ENCODE data around the gene LAD1. TPM values are rescaled to one million over a fixed set of nuclear protein-coding genes. Genes with fewer than 3 reads are reported as not detected.

The LAD1 gene
- total and polyA plus RNA-seq, 9 of the 15 experiments (the other 6 are each of a cell fraction or from before 2014, with no cell fraction given), result 0.31 TPM; not detected in 8

GRCh38 chr1:201414051-201414738 is 15.1 kb upstream of the LAD1 start:
- CTCF ChIA-PET (ENCODE audit: low intra/inter-chr PET ratio), result no interaction called here
- intact Hi-C loops (cut with micrococcal nuclease) (no loop called here), in situ Hi-C loops (cut with MboI) (no loop called here)
- POLR2A ChIA-PET, result no interaction called here
- Histone ChIP-seq H3K9me3 (replicated peaks; ENCODE audit: control insufficient read depth, insufficient read depth, low read depth, low read length) (no peaks in the 10 kb centered on the region), H3K36me3 (ENCODE audit: control insufficient read depth, insufficient read depth, low read length) (no peaks in the 10 kb centered on the region), H3K4me1 (replicated peaks in 1 of 2; ENCODE audit: control insufficient read depth in 2 of 2, insufficient read depth in 2 of 2, low read length in 2 of 2) (no peaks in the 10 kb centered on the region), H3K4me2 (ENCODE audit: insufficient read depth, low read length) (no peak overlapping the region), H2AFZ (ENCODE audit: low read depth, low read length) (no peak overlapping the region), H3K27ac (ENCODE audit: extremely low read depth, low read depth, low read length) (no peak overlapping the region), H4K20me1 (replicated peaks; ENCODE audit: control insufficient read depth, insufficient read depth, low read length) (peaks cover 16% of the 10 kb centered on the region; the same call in 1 of the 2 replicates), H3K79me2 (ENCODE audit: control insufficient read depth, insufficient read depth, low read length) (no peaks in the 10 kb centered on the region), H3K9ac (ENCODE audit: insufficient read depth in 1 of 2, low read depth in 2 of 2, low read length in 2 of 2) (no peak overlapping the region), H3K9me1 (ENCODE audit: control insufficient read depth, insufficient read depth, low read length) (peaks cover 4% of the 10 kb centered on the region), H3K4me3 (no peak overlapping the region), H3K27me3 (ENCODE audit: control insufficient read depth in 2 of 2, insufficient read depth in 2 of 2, low read length in 2 of 2) (peaks cover 67 to 71% of the 10 kb centered on the region in 2 experiments)
- FAIRE-seq, result no peak
- WGBS (ENCODE audit: insufficient coverage, low coverage, missing lambda C conversion rate), result 2% methylated on average over 15 of the region's 15 CpGs
- ATAC-seq, result no peak
- no peak for DNase-seq (ENCODE audit: extremely low read depth in 1 of 4, low spot score in 3 of 4)
- BruUV-seq (replicated peaks), result no TSS peak
- no peak for TF ChIP-seq GABPB2 (CRISPR knock-in tag; conservative IDR thresholded peaks at IDR 0.05)
- no peak for TF ChIP-seq PATZ1 (CRISPR knock-in tag; IDR thresholded peaks at IDR 0.05; ENCODE audit: borderline replicate concordance)
- TF ChIP-seq TCFL5 (CRISPR knock-in tag; conservative IDR thresholded peaks at IDR 0.05), result no peak

All from K562 (cell line).